Psoas muscle (tissue), 8 donors: ENCODE results near the gene TEAD4. TPM values are rescaled to one million over a fixed set of nuclear protein-coding genes. Genes with fewer than 3 reads are reported as not detected.

ENCODE experiments used
- ATAC-seq, 4 donors: fragments of 200-7000 bp; cut with Tn5 transposase; one replicate each; pipeline ENCODE4 v1.9.1; 2020; ENCODE audit warnings: moderate library complexity in 3 of 4, mild to moderate bottlenecking in 2 of 4
- DNase-seq, 2 donors: peaks; one replicate each; pipeline ENCODE4 v3.0.0-alpha.2; 2020
- H3K27ac ChIP-seq: fragments of 200-600 bp; one replicate; pipeline ENCODE4 v1.8.0; 2022
- H3K27me3 ChIP-seq, 3 donors: fragments of 200-600 bp in 1 of 3; one replicate each; pipeline versions ENCODE4 v1.6.1 to v1.8.0; 2013 to 2022; ENCODE audit warnings: low read length in 2 of 3, mild to moderate bottlenecking in 2 of 3, moderate library complexity in 1 of 3; ENCODE audit not compliant: insufficient read depth in 3 of 3
- H3K36me3 ChIP-seq, 2 donors: fragments of 200-600 bp in 1 of 2; one replicate each; pipeline versions ENCODE4 v1.6.1 to v1.8.0; 2013 to 2022; ENCODE audit warnings: low read depth in 1 of 2, mild to moderate bottlenecking in 1 of 2, moderate library complexity in 1 of 2; ENCODE audit not compliant: insufficient read depth in 1 of 2
- H3K4me1 ChIP-seq: fragments of 200-600 bp; one replicate; pipeline ENCODE4 v1.8.0; 2022
- H3K4me3 ChIP-seq: fragments of 200-600 bp; one replicate; pipeline ENCODE4 v1.8.0; 2022; ENCODE audit warnings: mild to moderate bottlenecking
- H3K9me3 ChIP-seq: fragments of 200-600 bp; one replicate; pipeline ENCODE4 v1.8.0; 2022
- CTCF ChIP-seq: fragments of 200-600 bp; IDR thresholded peaks from one replicate; pipeline ENCODE4 v1.8.0; 2022; ENCODE audit warnings: antibody characterized with exemption
- WGBS, 3 donors: extraction: QIAGEN DNeasy Blood & Tissue Kit; methylation state at CpG; one replicate each; pipeline versions ENCODE4 v1.1.6 to v1.1.7; 2013; 5-methylcytosine and 5-hydroxymethylcytosine counted together
- intact Hi-C, 2 donors: fragments of 100-400 bp; cut with DNase I; formaldehyde crosslinking; loops; one replicate each; pipeline versions ENCODE4 v1.11.0 to v1.14.2; 2022
- polyA plus RNA-seq, 3 donors: library from polyadenylated mRNA; stranded (reverse); fragments of 200-250 nt; gene quantifications; one replicate each; pipeline ENCODE4 v1.2.3, GENCODE V29; 2013
- total RNA-seq, 4 donors: library from RNA; stranded (reverse); fragmentation: NEBNext Ultra II Directional in 2 of 4; extraction: Animal tissue kit (Norgen Biotek cat#: 25700) in 2 of 4; gene quantifications; one replicate each; pipeline versions ENCODE4 v1.2.1 to v1.2.4, GENCODE V29; 2021 to 2023
- donor health status: healthy with polysubstance abuse.
- donor health status: DM: no; HTN: no; CAD: no; lungs with moderate emphysema.
- donor health status: Bipolar disorder and iron deficiency.
- donor health status: healthy.
- donor health status: DM: yes; HTN: yes; CAD: no.
- donor health status: DM: no; HTN: no; CAD: no.
- donor health status: DM: no; HTN: no; CAD: no.
- donor health status: DM: yes; HTN: yes; CAD: no.

TEAD4 gene
- total and polyA plus RNA-seq, 7 donors: 71.2 to 236 (median 96.2) TPM

GRCh38 chr12:3089588-3089987 lies 130.4 kb downstream of the TEAD4 start:
- TF ChIP-seq CTCF: no peak

More at GRCh38 chr12:3089588-3089987, 130.4 kb downstream of the TEAD4 start:
- DNase-seq (no peak), ATAC-seq (no peak)
- H3K36me3 ChIP-seq: peaks cover 0 to 3% of the 10 kb centered on the region in 2 donors
- H3K4me1 ChIP-seq: no peaks in the 10 kb centered on the region
- no peak overlapping the region for H3K4me3 ChIP-seq
- no peak overlapping the region for H3K27ac ChIP-seq
- 95 to 97% (median 97%) methylated on average over 5 of the region's 5 CpGs for WGBS, 3 donors
- H3K9me3 ChIP-seq: no peaks in the 10 kb centered on the region
- H3K27me3 ChIP-seq: no peaks in the 10 kb centered on the region
- intact Hi-C loops: no loop called here

Other genes with a start within 250 kb of the TEAD4 start
- gene FKBP4, start 164.4 kb upstream of the TEAD4 start, total RNA-seq: 100 to 1,000 TPM in 2 of 4 donors, 10 to 100 TPM in 2; 80.7 to 122 (median 92.0) TPM
- 100 to 1,000 TPM in 1 of 3 donors, 10 to 100 TPM in 2; 62.4 to 116 (median 86.2) TPM for gene FKBP4, start 164.4 kb upstream of the TEAD4 start, polyA plus RNA-seq
- 10 to 100 TPM in 2 of 4 donors, 1 to 10 TPM in 2; 5.1 to 12.0 (median 9.3) TPM for gene ITFG2, start 146.7 kb upstream of the TEAD4 start, total RNA-seq
- gene ITFG2, start 146.7 kb upstream of the TEAD4 start, polyA plus RNA-seq: 10 to 100 TPM in 1 of 3 donors, 1 to 10 TPM in 2; 7.8 to 12.8 (median 8.8) TPM
- gene NRIP2, start 124.4 kb upstream of the TEAD4 start, total RNA-seq: 1 to 10 TPM in 2 of 4 donors, under 1 TPM in 2; 0.96 to 2.4 (median 1.1) TPM
- 1 to 10 TPM; 1.0 to 1.3 (median 1.3) TPM for gene NRIP2, start 124.4 kb upstream of the TEAD4 start, polyA plus RNA-seq
- gene TEX52, start 102.4 kb upstream of the TEAD4 start, total RNA-seq: not detected
- gene TEX52, start 102.4 kb upstream of the TEAD4 start, polyA plus RNA-seq: not detected
- gene FOXM1, start 82.2 kb upstream of the TEAD4 start, total RNA-seq: under 1 TPM in 3 of 4 donors, not detected in 1; 0.15 to 0.59 (median 0.52) TPM
- under 1 TPM; 0.17 to 0.20 (median 0.17) TPM for gene FOXM1, start 82.2 kb upstream of the TEAD4 start, polyA plus RNA-seq
- 10 to 100 TPM in 1 of 4 donors, 1 to 10 TPM in 3; 1.8 to 11.7 (median 5.5) TPM for gene RHNO1, start 82.2 kb upstream of the TEAD4 start, total RNA-seq
- 1 to 10 TPM; 3.1 to 7.9 (median 6.4) TPM for gene RHNO1, start 82.2 kb upstream of the TEAD4 start, polyA plus RNA-seq
- 1 to 10 TPM; 4.9 to 9.1 (median 8.0) TPM for gene TULP3, start 68.5 kb upstream of the TEAD4 start, total RNA-seq
- 1 to 10 TPM; 3.9 to 7.3 (median 4.4) TPM for gene TULP3, start 68.5 kb upstream of the TEAD4 start, polyA plus RNA-seq
- gene TSPAN9, start 118.0 kb downstream of the TEAD4 start, total RNA-seq: 10 to 100 TPM in 3 of 4 donors, 1 to 10 TPM in 1; 8.0 to 28.0 (median 13.4) TPM
- 10 to 100 TPM in 1 of 3 donors, 1 to 10 TPM in 2; 6.4 to 11.6 (median 9.8) TPM for gene TSPAN9, start 118.0 kb downstream of the TEAD4 start, polyA plus RNA-seq